NCI-H2196 (cell line): Measurements from ENCODE around the gene GDPD5.

Experiments used
- DNase-seq: peaks from one replicate; lab custom pipeline; 2025; ENCODE audit not compliant: unreplicated experiment; lab: John Stamatoyannopoulos, UW

Gene GDPD5

DNA sequence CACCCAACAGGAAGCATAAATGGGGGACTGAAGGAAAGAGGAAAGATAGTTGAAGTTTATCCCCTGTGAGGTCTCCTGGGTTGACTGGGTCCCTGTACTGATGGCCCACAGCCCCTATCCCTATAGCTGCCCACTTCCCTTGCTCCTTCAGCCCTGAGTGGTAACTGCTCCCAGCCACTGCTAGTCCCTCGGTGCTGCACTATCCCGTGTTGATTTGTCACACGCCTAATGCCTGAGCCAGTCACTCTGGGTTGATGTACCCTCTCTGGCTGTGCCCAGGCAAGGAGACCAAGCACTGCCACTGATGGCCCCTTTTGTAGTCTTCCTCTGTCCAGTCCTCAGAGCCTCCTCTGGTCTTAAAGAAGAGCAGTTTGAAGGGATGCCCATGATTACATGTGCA lies 9.6 kb downstream of the GDPD5 start:
- no peak for DNase-seq

DNA sequence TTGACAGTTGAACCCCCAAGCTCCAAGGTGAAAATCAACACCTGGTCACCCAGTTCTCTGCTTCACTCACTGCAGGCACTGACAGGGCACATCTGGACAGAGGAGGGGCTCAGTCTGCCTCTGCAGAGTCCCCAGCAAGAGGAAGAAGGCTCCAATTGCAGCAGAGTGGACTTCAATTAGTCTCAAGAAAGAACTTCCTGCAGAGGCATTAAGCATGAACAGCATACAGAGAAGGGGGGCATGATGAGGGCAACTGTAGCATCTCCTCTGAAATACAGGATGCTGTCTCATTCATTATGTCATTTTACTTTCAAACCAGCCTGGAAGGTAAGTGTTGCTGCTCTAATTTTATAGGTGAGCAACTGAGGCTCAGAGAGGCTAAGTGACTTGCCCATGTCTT lies 11.1 kb downstream of the GDPD5 start:
- DNase-seq, result no peak

DNA sequence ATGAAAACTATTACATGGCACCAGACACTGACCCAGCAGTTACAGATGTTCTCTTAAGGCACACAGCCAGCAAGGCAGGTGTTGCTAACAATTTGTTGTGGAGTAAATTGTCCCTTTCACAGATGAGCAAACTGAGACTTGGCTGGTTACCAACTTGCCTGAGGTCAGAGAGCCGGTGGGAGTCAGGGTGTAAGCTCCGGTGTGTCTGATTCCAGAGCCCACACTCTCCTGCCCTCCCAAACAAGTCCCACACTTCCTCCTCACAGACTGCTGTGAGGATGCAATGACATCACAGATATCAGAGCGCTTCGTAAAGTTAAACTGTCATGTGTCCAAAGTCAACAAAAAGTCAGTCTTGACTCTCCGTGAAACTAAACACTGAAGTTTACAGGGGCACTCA lies 12.5 kb downstream of the GDPD5 start:
- peak; percentile 15 for DNase-seq

DNA sequence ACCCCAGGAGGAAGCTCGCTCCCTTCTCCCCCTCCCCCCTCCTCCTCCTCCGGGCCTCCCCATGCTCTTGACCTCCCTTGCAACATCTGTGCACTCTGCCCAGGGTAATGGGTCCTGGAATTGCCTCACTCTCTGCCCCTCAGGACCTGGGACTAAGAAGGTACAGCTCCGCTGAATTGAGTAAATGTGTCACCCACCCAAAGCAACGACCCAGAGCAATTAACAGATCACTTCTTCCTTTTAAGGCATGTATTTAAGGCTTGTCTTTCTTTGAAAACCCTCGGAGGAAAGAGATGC lies 15.1 kb downstream of the GDPD5 start:
- no peak for DNase-seq

DNA sequence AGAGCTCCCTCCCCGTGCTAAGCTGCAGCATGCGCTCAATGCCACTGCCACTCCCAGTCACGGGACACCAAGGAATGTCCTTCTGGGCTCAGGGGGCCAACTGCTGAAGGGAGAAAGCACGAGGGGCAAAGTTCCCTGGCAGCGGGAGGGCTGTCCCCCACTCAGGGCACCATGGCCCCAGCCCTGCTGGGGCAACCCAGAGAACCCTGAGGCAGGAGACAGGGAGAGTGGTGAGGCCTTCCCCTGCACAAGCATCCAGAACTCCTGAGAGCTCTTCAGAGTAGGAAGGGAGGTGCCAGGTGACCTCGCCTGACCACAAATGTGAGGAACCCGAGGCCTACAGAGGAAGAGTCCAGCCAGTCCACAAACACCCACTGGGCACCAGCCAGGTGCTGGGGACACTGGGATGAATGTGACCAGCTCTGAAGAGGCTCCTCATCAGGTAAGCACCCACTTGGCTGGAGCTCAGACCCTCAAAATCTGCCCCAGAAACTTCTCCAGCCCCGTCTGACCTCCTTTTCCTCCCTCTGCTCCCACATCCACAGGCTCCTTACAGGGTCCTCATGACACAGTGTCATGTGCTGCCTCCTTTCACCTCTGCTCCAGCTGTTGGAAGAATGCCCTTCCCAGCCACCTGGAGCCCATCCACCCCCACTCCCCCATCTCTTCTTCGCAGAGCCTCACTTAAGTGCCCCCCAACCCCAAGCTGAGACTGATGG lies 15.6 kb downstream of the GDPD5 start:
- DNase-seq, result peak; percentile 22

GRCh38 chr11:75509020-75509720 lies 16.6 kb downstream of the GDPD5 start:
- DNase-seq, result no peak

- no peak for DNase-seq
These were observed 17.6 kb downstream of the GDPD5 start for GRCh38 chr11:75508051-75508561.

DNA sequence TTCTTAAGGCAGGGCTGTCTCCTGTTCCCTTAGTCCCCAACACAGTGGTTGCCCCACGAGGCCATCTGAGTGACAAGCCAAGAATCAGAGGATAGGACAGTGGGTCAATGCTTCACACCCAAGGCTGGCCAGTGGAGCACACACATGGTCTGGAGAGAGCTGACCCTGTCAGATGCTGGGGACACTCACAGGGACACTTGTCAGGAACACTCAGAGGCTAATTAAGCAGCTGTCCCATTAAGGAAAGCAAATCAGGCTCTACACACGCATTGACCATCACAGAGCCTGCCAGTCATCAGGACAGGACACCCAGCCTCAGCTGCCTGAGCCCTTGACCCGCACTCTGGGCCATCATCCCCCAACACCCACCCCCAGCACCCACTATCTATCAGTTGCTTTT lies 18.2 kb downstream of the GDPD5 start:
- DNase-seq, result no peak

- DNase-seq, result no peak
These were observed 18.9 kb downstream of the GDPD5 start for GRCh38 chr11:75506827-75507226.

DNA sequence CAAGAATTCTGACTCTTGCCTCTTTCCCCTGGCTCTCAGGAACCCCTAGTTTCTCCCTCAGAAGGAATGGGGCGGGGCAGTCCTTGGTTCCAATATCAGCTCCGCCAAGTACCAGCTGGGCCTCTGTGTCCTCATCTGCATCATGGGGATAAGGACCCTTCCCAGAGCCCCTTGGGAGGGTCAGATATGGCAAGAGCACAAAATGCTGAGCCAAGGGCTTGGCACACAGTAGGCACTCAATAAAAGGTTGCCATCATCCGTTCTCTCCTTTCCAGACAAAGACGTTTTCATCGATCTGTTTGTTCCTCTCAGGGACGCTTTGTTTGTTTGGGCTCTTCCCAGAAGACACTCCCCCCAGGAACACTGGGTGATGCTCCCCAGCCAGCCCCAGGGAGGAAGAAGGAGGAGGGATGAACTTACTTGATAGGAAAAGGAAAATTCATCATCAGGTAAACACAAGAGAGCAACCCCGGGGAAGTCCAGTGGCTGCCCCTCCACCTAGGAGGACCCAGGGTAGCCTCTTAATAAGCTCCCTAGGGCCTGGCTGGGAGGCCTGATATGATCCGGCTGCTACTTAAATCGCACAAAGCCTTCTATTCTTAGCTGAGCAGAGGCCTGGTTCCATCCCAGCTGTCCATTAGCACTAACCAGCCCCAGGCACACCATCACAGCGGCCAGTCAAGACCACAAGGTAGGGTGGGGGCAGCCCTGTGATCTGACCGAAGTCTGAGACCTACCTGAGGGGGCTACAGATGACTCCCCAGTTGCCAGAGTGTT lies 19.6 kb downstream of the GDPD5 start:
- DNase-seq, result no peak

- no peak for DNase-seq
These were observed 21.2 kb downstream of the GDPD5 start for GRCh38 chr11:75504501-75504900.

DNA sequence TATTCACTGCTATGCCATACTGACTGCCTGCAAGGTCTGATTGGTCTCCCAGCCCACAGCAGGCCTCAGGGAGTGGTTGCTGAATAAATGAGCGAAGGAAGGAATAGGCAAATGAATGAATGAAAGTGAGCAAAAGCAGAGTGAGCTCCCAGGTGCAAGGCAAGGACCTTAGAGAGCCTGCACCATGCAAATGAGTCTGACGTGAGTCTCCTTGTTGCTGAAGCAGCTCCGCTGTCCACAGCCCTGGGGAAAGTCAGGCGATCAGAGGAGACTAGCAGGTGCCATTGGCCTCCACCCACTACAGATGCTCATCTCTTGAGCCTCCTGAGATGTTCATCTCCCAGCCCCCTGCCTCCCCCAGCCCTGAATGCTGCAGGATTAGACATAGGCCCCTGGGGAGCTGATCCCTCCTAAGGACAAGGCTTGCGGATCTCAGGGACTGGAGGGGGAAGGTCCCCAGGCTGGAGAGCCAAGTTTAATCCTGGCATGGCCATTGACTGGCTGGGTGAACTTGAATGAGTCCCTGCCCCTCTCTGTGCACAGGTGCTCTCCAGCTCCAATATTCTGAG lies 22.1 kb downstream of the GDPD5 start:
- DNase-seq, result no peak

GRCh38 chr11:75502138-75502537 lies 23.6 kb downstream of the GDPD5 start:
- no peak for DNase-seq

DNA sequence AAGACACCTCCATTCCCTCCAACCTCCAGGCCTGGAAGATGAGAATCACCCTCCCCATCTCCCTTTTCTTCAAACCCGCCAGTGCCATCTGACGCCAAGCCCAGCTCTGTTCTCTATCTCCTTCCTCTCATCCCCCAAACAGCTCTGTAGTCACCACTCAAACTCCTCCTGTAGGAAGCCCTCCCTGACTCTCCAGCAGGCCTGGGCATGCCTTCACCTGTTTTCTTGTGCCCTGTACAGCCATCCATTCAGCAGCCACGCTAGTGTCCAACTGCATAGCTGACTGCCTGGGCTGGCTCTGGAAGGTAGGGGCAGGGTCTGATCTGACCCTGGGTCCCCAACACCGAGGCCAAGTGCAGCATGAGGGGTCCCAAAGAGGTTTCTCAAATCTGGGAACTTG lies 25.0 kb downstream of the GDPD5 start:
- DNase-seq, result no peak

DNA sequence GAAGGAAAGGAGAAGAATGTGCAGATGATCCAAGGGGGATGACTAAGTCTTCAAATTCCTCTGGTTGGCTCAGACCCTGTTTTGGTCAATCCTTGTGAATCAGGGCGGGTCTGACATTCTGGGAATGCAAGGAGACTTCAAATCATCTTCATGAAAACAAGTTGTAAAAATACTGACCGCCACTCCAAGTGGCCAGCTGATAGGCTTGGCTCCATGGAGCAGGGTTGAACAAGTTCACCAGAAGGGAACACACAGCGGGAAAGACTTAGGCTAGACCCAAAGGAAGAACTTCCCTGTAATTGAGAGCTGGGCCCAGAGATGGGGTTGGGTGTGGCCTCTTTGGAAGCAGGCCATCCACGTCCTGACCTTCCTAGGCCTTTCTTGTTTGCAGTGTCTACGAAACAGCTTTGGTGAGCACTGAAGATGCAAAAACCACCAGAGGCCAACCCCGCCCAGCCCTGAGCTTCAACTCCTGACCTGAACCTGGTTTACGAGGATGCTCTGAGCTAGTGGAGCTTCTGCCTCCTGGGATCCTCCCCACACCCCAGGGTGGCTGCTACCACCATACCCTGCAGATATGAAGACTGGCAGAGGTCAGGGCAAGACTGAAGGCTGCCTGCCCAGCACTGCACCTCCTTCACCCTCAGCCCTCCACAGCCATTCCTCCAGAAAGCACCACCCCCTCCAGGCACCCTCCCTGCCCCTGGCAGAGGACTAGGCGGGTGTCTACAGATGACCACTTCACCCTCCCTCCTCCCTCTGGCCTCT lies 26.1 kb downstream of the GDPD5 start:
- no peak for DNase-seq

GRCh38 chr11:75498556-75499255 lies 27.0 kb downstream of the GDPD5 start:
- no peak for DNase-seq

DNA sequence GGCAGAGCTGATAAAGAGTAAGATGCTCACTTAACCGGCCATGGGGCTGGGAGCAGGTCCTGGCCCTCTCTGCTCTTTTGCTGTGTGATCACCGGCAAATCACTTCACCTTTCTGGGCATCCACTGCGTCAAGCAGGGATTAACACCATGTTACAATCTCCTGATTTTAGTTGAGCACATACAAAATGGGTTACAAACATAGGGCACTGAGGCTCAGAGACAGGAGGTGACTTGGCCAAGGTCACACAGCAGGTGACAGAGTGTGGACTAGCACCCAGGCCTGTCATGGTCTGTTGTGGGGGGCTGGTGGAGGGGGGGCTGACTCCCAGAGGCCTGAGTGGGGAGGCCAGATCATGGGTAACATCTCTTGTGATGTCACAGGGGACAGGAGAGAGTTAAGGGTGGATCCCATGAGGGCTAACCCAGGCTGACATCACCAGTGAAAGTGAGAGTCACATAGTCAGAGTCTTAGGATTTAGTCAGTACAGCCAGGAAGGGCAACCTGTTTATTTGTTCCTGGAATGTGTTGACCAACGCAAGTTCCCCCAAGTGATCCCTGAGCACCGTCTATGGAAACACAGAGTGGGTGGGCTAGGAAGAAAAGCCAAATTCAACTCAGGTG lies 27.8 kb downstream of the GDPD5 start:
- no peak for DNase-seq

DNA sequence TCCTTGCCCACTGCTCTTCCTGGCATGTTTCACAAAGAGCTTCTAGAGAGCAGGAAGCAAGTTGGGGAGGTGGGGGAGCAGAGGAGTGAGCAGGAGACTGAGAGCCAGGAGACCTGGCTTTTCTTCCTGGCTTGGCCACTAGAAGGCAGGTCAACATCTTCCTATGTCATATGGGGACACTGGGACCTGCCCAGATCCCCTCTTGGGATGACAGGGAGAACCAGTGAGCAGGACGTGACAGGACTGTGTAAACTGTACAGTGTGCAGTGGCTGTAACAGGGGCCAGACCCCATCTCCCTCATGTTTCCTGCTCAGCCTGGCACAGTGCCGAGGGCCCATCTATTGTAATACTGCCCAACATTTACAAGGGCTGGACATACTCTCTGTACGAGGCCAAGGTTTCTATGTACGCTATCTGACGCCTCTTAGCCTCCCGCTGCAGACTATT lies 29.4 kb downstream of the GDPD5 start:
- no peak for DNase-seq

DNA sequence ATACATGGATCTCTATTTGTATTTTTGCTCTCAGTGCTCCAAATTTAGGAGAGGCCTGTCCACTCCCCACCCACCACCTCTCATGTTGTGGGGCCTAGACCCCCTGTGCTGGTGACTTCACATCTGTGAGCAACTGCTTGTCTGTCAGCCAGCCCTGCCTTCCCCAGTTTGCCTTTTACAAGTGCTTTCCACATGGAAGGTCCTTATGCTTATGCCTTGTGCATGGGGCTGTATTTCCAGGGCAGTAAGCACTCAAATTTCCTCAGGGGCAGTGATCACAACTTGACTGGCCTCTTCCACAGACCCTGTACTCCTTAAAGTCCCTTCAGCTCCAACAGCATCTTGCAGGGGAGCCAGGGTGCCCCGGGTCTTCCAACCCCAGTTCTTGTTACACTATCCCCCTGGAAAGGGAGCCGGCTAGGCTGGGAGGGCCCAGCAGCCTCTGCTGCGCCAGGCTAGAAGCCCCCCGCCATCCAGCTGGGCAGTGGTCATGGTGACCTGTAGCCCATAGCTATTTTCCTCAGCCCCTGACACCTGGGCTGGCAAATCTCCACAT lies 29.9 kb downstream of the GDPD5 start:
- DNase-seq, result no peak

DNA sequence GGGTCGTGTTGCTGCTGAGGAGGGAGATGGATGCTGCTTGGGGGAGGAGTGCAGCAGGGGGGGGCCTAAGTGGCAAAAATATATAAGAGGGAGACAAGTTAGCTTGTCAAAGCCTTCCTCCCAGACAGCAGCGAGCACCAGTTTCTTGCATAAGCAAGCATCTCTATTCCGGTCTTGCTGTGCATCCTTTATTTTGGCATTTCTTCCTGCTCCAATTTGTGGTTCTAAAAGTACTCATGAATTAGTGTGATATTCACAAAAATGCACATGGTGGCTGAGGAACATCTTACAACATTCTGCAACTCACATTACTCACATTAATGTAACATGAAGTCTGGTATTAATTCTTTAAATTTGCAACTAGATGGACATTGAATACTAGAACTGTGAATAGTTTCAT lies 32.1 kb downstream of the GDPD5 start:
- DNase-seq, result no peak
